Hepatocyte (in vitro differentiated cells): ENCODE measurements around the gene DNAJC1.

Experiments used
- EZH2phosphoT487 ChIP-seq: fragments of 200-600 bp; sonication (generic); IDR thresholded peaks from one replicate; pipeline ENCODE4 v1.6.1; 2018; ENCODE audit warnings: antibody characterized with exemption, mild to moderate bottlenecking, low read depth, moderate library complexity; ENCODE audit not compliant: unreplicated experiment, severe bottlenecking
- TF ChIP-seq, protein P1 (sequence below): fragments of 200-600 bp; sonication (generic); IDR thresholded peaks from 2 replicates; pipeline ENCODE4 v1.5.1; 2016; ENCODE audit warnings: antibody characterized with exemption, mild to moderate bottlenecking; ENCODE audit not compliant: poor library complexity

DNA sequence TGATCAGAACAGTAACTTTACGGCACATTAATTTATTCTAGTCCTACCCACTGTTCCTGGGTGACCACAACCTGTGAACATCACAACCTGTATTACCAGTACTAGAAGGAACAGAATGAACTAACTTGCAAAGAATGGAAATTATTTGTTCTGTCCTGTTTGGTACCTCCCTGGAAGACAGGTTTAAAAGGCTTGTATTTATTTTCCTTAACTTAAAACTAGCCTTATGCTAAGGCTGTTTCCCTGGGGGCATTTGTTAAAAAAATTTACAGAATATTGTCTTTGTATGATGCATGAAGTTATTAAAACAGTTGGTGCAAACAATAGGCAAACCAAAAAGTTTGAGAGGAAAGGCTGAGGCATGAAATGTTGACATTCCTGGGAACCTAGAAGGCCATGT lies 132.7 kb downstream of the DNAJC1 start:
- TF ChIP-seq, protein P1, sequence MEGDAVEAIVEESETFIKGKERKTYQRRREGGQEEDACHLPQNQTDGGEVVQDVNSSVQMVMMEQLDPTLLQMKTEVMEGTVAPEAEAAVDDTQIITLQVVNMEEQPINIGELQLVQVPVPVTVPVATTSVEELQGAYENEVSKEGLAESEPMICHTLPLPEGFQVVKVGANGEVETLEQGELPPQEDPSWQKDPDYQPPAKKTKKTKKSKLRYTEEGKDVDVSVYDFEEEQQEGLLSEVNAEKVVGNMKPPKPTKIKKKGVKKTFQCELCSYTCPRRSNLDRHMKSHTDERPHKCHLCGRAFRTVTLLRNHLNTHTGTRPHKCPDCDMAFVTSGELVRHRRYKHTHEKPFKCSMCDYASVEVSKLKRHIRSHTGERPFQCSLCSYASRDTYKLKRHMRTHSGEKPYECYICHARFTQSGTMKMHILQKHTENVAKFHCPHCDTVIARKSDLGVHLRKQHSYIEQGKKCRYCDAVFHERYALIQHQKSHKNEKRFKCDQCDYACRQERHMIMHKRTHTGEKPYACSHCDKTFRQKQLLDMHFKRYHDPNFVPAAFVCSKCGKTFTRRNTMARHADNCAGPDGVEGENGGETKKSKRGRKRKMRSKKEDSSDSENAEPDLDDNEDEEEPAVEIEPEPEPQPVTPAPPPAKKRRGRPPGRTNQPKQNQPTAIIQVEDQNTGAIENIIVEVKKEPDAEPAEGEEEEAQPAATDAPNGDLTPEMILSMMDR = no peak
- no peak for TF ChIP-seq EZH2phosphoT487
